ENCODE results near the gene OVCA2.

OVCA2 gene

DNA sequence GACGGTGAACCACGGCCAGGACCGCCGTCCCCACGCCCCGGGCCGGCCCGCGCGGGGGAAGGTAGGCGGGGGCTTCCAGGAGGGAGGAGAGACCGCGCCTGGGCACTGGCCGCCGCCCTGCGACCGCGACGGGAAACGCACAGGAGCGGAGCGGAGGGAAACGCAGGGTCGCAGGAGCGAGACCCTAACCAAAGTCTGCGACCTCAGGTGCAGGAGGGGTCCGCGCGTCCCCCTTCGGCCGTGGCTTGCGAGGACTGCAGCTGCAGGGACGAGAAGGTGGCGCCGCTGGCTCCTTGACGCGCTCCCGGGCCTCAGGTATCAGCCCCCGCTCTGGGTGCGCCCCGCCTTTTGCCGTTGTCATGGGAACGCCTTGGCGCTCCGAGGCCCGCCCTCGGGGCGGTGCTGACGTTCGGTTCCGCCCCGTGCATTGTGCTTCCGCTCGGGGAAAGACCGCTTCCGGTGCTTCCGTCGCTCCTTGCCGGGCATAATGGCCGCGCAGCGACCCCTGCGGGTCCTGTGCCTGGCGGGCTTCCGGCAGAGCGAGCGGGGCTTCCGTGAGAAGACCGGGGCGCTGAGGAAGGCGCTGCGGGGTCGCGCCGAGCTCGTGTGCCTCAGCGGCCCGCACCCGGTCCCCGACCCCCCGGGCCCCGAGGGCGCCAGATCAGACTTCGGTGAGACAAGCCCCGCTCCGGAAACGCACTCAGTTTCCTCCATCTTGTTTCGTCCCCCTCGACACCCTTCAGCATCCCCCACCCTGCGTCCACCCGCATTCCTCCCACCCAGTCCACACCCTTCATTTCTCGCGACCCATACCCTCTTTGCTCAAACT lies at the start of gene OVCA2:
OVCA2 (plus strand) TSS at position 462 of the 829 bp plus-strand sequence; CDS start at position 488, 26 bp downstream.
- intact Hi-C loops (cut with DNase I) = loop anchor here (10.0 kb wide), 1 partner anchor 327 kb away; the partner anchor contains the start of gene TLCD2

DNA sequence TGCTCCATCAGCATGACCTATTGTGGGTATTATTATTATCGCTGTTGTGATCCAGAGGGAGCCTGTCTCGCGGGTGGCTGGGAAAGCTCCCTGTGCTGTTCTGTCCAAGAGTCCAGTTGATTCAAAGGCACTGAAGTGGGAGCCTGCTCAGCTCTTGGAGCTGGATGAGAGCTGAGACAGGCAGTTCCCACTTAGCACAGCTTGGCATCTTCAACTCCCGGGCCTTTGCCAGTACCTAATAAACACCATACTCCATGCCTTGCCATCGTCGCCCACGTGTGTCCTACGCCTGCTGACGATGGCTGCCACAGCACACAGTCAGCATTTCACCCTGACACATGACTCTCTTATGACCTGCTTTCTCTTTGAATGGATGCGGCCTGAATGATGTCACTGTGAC lies 49.3 kb upstream of the OVCA2 start:
- intact Hi-C loops (cut with DNase I) = no loop called here
- peak in 14 of 42 donors; percentile 27 to 58 (median 47) for DNase-seq

More for the DNA sequence above, at the start of gene OVCA2:
- DNase-seq = peak; percentile 86 to 98 (median 96)

DNA sequence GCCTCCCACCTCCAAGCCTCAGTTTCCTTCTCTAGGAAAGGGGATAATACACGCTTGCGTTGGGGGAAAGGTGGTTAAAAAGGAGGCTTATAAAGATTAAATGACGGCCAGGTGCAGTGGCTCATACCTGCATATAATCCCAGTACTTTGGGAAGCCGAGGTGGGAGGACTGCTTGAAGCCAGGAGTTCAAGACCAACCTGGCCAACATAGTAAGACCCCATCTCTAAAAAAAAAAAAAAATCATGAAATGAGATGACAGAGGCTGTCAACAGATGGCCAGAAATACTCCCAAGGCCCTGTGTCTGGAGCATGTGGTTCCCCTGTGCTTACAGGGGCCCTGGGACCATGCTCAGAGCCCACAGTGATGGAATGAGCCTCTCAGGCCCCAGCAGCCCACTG lies 47.1 kb upstream of the OVCA2 start:
- no peak for DNase-seq
- intact Hi-C loops (cut with DNase I) = no loop called here

DNA sequence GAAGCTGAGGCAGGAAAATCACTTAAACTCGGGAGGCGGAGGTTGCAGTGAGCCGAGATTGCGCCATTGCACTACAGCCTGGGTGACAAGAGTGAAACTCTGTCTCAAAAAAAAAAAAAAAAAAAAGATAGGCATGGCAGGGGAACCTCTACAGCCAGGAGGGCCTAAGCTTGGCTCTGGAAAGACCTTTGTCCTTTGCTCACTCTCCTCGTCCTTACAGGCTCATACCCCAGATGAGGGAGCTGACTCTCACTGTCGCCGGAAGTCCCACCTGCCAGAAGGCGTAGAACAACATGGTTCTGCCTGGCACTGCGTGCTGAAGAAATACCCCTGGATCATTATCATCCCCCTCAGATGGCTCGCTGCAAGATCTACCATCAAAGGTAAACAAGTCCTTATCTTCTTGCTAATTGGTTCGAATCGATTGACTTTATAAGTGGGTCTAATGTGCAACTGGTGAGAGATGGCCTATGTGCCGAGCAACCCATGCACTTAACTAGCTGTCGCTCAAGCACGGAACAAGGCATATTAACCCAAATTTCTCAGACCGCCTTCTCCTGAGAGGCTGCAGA lies 46.4 kb upstream of the OVCA2 start:
- intact Hi-C loops (cut with DNase I) = no loop called here
- no peak for DNase-seq

DNA sequence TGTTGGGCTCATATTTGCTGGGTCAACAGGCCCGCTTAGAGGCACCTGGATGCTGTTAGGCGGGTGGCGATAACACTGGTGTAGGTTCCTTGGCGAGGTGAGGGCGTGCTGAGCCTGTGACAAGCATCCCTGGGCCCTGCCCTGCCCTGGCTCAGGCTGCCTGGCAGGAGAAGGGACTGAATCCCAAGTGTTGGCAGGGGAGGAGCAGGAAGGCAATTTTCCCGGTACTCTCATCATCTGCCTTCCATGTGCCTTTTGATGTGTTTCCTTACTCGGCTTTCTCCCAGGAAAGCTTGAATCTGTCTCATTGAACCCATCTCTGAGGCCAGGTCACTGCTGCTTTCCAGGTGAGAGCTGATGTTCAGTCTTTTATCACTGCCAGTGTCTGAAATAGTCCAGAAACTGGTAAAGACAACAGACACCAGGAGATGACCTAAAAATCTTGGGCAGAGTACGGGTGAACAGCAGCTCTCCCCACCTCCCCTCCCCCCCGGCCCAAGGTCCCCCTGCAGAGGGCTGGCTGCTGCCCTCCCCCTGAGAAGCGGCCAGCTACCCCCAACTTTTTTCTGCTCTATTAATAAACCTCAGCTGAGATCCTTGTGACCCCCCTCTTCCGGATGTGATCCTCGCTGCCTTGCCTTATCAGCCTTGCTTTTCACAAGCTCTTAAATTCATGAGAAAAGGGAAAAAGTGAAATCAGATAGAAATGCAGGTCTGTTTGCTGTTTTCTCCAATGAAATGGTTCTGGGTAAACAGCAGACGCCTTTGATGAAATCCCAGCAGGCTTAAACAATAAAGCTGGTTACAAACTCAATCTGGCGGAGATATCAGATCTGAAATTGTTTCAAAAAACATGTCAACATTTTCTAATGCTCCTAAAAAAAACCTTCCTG lies 45.7 kb upstream of the OVCA2 start:
- no peak for DNase-seq
- intact Hi-C loops (cut with DNase I) = no loop called here

DNA sequence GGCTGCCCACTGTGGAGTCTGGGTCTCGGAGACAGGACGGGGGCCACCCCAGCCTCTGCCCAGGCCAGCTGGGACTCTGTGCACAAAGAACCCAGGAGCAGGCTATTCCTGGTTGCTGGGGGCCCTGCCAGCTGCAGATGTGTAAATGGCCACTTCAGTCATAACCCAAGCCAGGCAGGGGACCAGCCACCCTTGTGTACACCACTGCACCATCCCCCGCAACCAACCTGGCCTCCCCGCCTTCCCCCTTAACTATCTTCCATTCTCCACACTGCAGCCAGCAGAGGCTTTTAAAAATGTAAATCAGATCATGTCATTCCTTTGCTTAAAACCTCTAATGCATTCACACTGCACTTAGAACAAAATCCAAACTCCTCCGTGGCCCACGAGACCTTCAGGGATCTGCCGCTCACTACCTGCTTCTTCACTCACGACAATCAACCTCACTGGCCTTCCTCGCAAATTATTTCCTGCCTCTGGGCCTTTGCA lies 45.0 kb upstream of the OVCA2 start:
- intact Hi-C loops (cut with DNase I) = no loop called here
- DNase-seq = peak in 8 of 42 donors; percentile 25 to 66 (median 52)

DNA sequence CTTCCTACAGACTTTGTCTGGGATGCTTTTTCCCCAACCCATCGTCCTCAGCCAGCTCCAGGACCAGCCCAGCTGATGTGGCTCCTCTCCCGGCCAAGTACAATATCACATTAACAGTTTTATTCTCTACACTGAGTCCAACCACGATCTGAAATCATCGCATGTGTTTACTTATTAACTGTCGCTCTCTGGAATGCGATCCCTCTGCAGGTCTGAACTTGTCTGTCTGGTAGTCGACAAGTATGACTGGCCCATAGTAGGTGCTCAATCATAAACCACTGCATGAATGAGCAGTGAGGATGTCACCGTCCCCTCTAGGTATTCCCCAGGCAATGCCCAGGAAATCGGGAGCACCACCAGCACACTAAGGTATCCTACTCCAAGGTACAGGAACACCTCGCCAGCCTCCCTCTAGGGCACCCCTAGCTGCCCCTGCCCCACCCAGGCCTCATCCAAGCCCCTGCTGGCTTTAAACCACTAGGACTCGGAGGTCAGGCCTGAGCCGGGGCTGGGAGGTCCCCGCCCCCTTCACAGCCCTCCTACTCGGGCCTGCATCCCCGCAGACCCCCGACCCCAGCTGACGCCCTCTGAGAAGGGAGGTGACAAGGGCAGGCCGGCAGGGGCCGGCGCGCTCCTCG lies 44.4 kb upstream of the OVCA2 start:
- DNase-seq = no peak
- intact Hi-C loops (cut with DNase I) = no loop called here

DNA sequence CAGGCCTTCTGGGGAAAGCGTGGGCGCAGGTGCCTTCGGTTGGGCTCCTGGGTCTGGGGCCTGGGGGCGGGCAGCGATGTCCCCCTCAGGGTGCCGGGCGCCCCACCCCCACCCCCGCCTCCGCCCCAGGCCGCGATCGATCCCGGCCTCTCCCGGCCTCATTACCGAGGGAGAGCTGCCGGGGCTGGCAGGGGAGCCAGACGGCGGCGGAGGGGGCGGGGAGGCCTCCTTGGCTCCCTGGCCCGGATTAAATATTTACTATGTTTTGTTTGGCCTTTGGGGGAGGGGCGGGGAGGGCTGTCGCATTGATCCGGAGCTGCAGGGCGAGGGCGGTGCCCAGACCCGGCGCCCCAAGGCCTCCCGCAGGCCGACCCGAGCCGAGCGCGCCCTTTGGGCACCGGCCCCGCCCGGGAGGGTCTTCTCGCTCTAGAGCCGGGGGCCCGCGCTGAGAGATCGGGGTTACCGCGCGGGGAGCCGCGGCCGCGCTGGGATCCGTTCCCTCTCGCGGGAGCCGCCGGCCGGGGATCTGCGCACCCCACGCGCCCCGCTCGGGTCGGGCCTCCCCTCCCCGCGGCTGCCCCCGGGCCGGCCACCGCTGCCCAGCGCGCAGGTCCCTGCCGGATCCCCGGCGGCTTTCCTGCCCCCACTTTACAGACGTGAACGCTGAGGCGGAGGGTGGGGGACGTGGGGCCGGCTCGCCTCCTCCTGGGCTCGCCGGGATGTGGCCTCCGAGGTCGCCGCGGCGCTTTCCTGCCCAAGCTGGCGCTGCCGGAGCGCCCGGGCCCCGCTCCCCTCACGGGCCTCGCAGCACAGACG lies 43.7 kb upstream of the OVCA2 start:
- DNase-seq = no peak
- intact Hi-C loops (cut with DNase I) = no loop called here

DNA sequence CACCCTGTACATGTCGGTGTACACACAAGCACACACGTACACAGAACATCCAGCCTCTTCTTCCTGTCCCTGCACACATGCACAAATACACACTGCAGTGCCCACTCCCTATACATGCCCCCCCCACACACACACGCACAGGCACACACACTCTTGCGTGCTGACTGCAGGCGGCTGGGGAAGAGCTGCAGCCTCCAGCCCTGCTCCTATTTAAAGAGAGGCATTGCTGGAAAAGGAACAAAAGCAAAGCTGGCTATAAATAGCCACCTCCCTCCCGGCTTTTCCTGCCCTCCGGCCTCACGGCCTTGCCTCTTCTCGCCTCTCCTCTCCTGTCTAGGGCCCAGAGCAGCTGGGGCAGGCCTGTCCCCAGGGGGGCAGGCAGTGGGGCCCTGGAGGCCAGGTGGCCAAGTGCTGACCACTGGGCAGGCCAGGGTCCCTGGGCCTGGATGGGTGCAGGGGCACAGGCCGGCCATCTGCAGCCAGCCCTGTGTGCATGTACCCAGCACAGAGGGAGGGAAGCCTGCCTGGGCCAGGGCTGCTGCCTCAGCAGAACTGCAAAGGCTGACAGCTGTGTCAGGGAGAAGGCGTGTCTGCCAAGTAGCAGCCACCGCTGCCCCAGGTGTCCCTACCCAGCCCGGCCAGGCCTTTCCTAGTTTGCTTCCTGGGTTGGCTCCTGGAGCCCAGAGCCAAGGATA lies 42.1 kb upstream of the OVCA2 start:
- DNase-seq = peak in 35 of 42 donors; percentile 25 to 77 (median 52)
- intact Hi-C loops (cut with DNase I) = no loop called here

DNA sequence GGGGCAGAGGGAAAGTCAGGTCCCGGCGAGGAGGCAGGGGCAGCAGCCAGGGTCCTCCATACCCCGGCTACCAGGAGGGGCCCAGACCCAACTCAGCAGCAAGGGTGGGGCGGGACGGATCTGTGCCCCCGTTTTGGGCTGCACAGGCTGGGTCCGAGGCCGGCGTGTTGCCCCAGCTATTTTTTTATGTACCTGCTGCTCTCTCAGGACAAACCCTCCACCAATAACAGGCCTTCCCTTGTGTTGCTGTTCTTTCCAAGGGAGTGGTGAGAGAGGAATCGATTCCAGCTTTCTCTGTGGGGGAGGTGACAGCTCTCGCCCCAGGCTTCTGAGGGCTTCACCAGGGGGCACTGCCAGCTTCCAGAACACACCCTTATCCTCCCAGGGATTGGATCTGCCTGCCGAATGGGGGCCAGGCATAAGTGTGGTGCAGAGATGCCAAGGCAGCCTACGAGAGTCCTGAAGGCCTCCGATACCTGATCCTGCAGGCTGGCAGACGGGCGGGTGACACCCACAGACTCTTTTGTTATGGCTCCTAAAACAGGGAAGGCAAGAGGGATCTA lies 39.0 kb upstream of the OVCA2 start:
- peak in 23 of 42 donors; percentile 28 to 80 (median 54) for DNase-seq
- intact Hi-C loops (cut with DNase I) = no loop called here

DNA sequence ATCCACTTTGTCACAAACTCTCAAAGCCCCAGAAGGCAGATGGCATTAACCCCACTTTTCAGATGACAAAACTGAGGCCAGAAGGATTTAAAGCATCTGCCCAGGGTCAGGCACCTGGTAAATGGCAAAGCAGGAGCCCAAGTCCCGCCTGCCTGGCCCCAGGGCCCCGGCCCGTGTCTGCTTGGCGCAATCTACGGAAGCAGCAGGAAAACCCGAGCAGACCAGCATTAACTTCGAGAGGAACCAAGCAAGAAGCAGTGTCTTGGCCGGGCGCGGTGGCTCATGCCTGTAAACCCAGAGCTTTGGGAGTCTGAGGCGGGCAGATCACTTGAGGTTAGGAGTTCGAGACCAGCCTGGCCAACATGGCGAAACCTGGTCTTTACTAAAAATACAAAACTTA lies 38.3 kb upstream of the OVCA2 start:
- DNase-seq = no peak

DNA sequence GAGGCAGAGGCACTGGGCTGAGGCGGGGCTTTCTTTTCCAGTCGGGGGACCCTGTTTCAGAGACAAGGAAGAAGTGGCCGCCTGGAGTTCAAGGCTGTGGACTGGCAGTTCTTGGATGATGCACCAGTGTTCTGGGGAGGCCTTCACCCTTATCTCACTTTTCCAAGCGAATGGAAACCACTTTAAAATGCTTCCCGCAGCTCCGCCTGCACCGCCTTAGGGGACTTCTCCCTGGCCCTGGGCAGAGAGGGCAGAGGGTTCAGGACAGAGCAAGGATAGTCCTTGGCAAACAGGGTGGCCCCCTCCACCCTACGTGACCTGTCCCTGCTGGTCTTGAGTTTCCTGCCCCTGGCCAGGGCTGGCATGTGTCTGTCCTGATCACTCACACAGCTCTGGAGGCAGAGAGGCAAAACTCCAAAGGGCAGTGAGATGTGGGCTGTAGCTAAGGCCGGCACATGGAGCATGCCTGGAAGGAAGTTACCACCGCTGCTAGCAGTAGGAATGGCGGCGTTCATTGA lies 37.3 kb upstream of the OVCA2 start:
- DNase-seq = no peak
- intact Hi-C loops (cut with DNase I) = no loop called here

More for the DNA sequence above, 38.3 kb upstream of the OVCA2 start:
- intact Hi-C loops (cut with DNase I) = no loop called here

DNA sequence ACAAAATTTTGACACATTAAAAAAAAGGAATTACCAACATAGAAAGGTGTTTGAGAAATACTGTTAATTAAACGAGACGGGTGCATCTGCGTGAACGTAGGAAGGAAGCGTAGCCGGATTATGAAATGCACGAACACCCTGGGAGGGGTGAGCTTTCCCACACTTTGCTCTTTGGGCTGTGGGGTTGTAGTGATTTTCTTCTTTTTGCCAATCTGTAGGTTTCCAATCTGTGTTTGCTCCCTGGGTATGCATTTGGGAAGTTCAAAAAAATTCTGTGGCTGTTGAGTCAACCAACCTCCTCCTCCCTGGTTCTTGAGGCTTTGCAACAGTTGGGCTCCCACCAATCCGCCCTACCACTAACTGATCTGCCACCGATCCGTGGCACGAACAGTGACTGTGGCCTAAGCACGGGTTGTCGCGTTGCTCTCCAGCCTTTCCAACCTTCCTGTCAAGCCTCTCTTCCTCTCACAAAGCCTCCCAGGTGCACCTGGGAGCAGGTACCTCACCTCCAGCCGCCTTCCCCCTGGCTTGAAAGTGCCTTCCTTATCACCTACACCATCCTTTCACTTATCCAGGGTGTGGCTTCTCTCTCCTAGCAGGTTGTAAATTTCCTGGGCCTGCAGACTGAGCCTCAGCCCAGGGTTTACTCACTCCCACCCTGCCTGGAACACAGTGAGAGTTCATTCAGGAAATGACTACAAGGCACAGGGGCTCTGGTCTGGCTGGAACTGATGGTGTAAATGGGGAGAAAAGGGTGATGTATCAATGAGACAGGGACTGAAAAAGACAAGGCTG lies 33.3 kb upstream of the OVCA2 start:
- peak in 4 of 42 donors; percentile 32 to 72 (median 50) for DNase-seq
- intact Hi-C loops (cut with DNase I) = no loop called here

DNA sequence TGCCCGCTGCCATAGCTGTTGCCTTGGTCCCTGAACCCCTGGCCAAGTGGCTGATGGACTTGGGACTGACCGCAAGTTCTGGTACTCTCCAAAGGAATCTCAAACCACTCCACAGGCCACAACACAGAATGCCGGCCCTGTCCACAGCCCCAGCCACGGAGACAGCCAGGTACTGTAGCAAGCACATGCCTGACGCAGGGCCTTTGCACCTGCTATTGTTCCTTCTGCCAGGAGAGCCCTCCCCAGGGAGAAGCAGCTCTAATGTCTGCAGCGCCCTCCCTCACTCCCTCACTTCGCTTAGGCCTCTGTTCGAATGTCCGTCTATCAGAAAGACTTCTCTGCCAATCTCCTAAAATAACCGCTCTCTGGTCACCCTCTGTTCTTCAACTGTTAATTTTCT lies 32.1 kb upstream of the OVCA2 start:
- intact Hi-C loops (cut with DNase I) = no loop called here
- DNase-seq = no peak

DNA sequence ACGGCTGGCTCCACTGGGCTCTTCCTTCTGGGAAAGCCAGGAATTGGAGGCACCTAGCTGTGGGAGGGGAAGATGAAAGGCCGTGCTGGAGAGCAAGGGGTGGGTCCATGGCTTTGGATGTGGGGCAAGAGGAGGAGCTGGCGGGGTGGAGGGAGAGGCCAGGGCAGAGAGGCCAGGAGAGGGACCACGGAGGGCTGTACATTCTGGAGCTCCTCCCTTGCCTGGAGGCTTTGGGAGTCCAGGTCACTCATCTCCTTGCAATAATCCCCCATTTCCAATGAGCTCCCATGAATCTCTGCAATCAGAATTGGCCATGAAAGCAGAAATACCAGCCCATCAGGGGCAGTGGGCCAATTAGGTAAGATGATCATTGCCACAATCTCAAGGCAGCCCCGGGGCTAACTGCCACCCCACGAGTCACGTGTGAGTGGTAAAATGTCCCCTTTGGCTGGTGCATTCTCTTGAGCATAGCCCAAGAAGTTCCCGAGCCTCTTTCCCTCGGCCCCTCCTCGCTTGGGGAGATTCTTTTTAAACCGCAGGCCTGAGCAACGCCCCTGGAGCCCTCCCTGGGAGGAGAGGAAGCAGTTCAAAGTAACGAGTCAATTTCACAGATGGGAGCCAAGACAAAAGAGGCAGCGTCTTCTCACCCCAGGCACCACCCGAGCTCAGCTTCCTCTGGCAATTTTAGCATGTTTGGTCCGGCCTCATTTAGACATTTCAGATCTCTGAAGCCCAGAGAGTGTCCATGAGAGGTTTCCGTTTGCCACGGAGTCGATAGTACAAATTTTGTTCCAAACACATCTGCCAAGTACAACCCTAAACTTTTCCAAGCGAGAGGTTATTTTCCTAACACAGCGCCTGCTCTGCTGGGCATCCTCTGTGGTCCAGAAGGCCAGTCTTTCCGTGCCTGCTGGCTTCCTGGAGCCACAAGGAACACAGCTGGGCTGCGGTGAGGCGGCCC lies 30.1 kb upstream of the OVCA2 start:
- intact Hi-C loops (cut with DNase I) = no loop called here
- DNase-seq = no peak

All from head of caudate nucleus (tissue), 42 donors.